ENCODE results near the gene GALNT13.

GALNT13 gene

GRCh38 chr2:154324601-154325000 is 452.9 kb downstream of the GALNT13 start:
- DNase-seq: no peak

DNA sequence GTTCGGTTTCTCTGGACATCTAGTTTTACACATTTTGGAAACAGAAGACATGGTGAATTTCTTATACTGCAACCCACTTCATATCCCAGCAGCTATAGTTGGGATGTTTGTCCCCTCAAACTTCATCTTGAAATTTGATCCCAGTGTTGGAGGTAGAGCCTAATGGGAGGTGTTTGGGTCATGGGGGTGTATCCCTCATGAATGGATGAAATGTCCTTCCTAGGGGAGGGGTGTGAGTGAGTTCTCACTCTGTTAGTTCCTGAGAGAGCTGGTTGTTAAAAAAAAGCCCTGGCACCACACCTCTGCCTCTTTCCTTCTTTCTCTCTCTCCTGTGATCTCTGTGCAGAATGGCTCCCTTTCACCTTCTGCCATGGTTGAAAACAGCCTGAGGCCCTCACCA is 457.8 kb downstream of the GALNT13 start:
- no peak for DNase-seq

DNA sequence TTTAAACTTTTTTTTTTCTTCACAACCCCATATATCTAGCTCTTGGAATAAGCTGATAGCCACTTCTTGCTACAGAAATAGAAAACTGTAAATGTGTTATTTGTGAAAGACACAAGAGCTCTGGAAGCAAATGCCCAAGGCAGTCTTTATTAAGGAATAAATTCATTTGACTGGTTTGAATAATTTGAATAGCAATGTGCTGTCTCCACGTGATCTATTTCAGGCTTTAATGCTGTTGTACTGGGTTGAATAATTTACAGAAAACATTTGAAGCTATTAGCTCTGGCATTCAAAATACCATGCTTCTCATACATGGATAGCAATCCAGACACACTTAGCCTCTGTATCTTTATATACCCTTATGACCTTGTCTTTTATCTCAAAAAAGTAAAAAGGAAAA is 460.1 kb downstream of the GALNT13 start:
- no peak for DNase-seq

GRCh38 chr2:154336201-154336600 is 464.5 kb downstream of the GALNT13 start:
- DNase-seq: no peak

DNA sequence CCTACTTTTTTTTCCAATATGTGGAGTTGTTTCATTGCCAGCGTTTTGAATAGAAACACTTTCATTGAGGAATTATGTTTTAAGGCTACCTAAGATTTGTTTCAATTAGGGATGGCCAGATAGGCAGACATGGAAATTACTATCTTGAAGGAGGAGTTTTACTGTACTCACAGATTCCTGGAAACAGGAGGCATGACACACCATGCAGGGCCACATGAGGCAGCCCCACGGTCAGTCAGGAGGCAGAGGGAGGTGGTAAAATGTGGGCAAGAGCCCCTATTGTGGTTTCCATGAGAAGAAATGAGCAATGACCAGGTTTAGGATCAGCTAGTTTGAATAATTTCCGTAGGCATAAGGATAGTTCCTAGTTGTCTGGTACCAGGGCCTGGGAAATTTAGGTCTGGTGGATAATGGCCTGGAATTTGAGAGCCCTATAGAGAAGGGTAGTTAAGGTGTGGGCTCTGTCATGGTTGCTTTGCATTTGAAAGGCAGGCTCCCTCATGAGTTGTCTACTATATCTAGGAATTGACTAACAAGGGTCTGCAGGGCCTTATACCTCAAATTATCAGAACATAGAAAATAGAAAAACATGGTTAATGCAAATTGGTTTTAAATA is 466.7 kb downstream of the GALNT13 start:
- DNase-seq: no peak

DNA sequence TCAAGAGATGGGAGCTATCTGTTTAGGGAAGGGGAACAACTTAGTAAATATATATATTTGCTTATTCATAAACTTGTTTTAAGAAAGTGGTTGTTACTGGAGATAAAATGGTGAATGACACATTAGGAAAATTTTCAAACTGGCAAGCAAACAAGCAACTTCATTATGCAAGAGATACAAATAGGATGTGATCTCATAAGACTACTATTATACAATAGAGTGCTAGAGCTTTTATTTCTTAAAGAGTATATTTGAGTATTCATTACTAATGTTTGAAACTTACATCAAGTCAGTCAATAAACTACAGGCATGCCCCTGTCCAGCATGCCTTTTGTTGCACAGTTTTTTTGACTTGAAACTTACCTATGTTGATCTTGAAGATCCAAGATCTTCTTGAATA is 471.6 kb downstream of the GALNT13 start:
- no peak for DNase-seq

GRCh38 chr2:154350911-154351310 is 479.2 kb downstream of the GALNT13 start:
- DNase-seq: no peak

- DNase-seq: no peak
Observed at GRCh38 chr2:154361276-154361675, 489.6 kb downstream of the GALNT13 start.

GRCh38 chr2:154368153-154368552 is 496.4 kb downstream of the GALNT13 start:
- no peak for DNase-seq

DNA sequence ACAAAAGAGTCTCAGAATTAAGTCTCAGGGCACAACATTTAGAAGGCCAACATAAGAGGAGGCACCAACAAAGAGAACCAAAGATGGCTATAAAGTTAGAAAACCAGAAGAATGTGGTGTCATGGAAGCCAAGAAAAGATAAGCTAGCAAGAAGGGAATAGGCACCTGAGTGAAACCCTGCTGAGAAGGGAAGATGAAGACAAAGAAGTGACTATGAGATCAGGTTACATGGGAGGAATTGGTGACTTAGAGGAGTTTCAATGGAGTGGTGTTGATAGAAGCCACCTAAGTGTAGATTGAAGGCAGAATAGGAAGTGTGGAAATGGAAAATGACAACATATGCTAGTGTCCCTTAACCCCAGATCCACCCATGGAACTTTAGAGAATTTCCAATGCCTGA is 499.2 kb downstream of the GALNT13 start:
- no peak for DNase-seq

- DNase-seq: no peak
Observed at GRCh38 chr2:154374416-154374815, 502.7 kb downstream of the GALNT13 start.

DNA sequence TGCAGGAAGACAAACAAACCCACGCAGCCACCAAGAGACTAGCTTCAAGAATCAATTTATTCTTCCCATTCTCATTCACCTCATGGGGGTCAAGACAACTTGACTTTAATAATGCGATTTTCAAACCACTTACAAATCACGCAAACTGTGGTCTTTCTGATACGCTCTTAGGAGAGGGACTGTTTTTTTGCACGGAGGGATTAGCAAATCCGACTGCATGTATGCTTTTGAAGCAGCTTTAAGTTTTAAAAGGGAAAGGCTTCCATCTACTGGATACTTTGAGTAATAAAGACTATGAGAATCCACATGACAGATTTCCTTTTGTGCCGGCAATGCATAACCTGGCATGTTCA is 503.8 kb downstream of the GALNT13 start:
- DNase-seq: peak; percentile 54 to 81

GRCh38 chr2:154381931-154382794 is 510.4 kb downstream of the GALNT13 start:
- no peak for DNase-seq

DNA sequence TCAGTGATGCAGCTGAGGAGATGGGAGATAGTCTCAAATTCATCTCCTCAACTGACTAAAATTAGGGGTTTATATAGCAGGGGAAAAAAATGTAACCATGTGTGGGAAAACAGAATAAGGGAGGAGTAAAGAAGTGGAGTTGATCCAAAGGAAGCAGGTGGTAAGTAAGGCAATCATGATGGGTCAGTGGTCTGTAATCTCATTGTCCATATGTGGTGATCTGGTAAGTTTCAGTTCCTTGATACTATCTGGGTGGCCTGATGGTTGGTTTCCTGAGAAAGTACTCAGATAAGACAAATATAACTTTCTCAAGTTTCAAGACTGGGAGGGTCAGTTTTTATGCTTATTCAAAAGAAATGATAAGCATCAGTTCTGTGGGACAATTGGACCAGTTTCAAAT is 514.5 kb downstream of the GALNT13 start:
- DNase-seq: no peak

- no peak for DNase-seq
Observed at GRCh38 chr2:154391051-154391450, 519.3 kb downstream of the GALNT13 start.

GRCh38 chr2:154392256-154392655 is 520.5 kb downstream of the GALNT13 start:
- no peak for DNase-seq

GRCh38 chr2:154394600-154394999 is 522.9 kb downstream of the GALNT13 start:
- no peak for DNase-seq

DNA sequence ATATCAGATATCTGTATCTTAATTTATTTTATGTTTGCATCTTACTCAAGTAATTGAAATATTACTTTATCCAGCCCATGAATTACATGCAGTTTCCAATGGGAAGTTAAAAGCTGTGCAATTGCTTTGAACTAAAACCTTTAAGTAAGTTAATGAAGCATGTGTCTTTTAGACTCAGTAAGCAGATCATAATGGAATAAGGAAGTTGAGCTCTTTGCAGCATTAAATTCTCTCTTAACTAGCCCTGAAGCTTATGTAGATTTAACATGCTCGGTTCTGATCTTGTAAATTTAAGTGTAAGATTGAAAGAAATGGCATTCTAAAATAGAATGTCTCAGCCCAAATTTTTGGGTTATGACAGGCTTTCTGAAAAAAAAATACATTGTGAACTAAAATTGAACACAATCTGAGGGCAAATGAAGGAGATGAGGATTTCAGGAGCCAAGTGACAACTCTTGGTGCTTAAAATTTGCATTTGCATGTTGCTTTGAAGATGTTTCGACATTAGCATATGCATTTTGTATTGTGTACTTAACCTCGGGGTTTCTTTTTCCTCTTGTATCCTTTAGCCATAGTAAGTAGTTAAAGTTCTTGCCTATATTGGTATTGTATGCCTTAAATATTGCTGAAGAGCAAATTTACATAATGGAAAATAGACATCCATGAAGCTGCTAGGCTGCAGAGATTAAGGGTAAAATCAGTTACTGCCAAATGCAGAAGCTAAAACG is 529.0 kb downstream of the GALNT13 start:
- DNase-seq: no peak

GRCh38 chr2:154402213-154402612 is 530.5 kb downstream of the GALNT13 start:
- peak in 1 of 2 experiments; percentile 21 for DNase-seq

DNA sequence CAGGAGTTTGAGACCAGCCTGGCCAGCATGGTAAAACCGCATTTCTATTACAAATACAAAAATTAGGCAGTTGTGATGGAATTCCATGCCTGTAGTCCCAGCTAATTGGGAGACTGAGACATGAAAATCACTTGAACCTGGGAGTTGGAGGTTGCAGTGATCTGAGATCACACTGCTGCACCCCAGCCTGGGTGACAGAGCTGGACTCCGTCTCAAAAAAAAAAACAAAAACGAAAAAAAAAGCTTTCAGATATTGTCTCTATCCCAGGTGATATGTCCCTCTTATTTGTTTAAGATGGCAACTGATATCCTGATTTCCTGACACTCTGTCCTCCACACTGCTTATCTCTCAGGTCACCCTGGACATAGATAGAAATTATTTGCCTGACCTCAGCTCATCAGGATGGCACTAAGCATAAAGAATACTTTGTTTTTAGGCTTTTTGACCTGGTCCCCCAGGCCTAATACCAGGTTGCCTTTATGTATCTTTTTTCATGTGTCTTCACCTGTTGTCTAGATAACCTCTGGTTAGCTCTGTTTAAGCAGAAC is 531.6 kb downstream of the GALNT13 start:
- DNase-seq: no peak

DNA sequence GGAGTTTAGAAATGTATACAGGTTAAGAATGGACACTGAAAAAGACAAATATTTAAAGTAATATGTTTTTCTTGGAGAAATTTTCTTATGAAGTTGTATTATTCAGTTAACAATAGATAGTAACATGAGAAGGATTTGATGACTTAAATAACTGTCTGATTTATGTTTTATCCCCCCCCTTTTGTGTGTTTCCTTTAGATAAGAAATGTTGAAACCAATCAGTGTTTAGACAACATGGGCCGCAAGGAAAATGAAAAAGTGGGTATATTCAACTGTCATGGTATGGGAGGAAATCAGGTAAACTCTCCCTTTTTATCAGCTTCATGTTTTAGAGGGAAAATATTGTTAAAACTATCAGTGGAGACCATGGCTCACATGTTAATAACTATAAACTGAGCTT is 537.1 kb downstream of the GALNT13 start:
- no peak for DNase-seq

DNA sequence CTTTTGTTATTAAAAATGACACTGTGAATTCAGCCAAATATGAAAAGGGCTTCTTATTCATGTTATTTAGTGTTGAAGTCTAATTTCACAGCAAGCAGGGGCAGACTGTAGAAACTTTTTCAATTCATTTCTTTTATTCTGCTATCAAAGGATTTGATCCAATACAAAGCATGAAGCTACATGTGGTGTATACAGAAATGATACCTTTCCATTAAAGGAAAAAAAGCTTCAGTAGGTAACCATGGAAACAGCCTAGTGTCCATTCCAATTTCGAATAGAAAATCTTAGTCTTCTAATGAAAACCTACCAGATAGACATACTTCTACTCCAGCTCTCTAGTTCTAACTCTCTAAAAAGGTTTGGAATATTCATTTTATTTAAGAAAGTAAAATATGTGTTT is 550.5 kb downstream of the GALNT13 start:
- DNase-seq: no peak

DNA sequence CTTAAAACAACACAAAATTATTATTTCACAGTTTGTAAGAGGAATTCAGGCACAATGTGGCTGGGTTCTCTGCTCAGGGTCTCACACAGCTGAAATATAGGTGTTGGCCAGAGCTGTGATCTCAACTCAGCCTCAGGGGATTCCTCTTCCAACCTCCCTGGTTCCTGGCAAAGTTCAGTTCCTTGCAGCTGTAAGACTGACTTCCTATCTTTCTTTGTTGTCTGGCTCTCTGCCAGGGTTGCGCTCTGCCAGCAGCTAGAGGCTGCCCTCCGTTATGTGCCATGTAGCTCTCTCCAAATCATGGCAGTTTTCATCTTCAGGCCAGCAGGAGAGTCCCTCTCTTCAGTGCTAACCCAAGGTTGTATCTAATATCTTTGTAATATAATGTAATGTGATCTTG is 554.3 kb downstream of the GALNT13 start:
- DNase-seq: no peak

DNA sequence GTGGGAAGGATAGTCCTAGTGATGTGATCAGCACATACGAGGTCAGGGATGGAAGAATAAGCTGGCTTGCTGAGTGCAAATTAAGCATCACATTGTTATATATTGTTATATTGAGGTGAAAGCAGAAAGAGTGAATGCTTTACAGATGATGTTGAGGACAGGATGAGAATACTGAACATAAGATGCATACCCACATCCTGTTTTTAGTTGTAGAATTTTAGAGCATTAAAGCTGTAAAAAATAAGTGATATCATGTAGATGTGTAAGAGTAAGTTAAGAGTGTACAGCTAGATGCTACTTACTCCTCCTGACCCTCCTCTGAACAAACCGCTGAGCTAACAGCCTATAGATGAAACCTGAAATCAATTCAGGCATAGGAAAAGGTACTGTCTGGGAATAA is 555.7 kb downstream of the GALNT13 start:
- no peak for DNase-seq

All from NCI-H2081 (cell line).